Lower lobe of right lung (tissue), 2 donors: Measurements from ENCODE around the gene ERCC2. TPM values are rescaled to one million over a fixed set of nuclear protein-coding genes. Genes with fewer than 3 reads are reported as not detected.

Source experiments
- ATAC-seq, 2 donors: fragments of 200-7000 bp; cut with Tn5 transposase; one replicate each; pipeline ENCODE4 v1.9.1; 2020 to 2022; ENCODE audit warnings: mild to moderate bottlenecking in 2 of 2, moderate library complexity in 2 of 2
- DNase-seq: peaks from one replicate; pipeline ENCODE4 v3.0.0-alpha.2; 2020
- H3K27ac ChIP-seq: fragments of 200-600 bp; one replicate; pipeline ENCODE4 v1.8.0; 2022
- H3K27me3 ChIP-seq: fragments of 200-600 bp; one replicate; pipeline ENCODE4 v1.8.0; 2022; ENCODE audit warnings: low read depth
- H3K36me3 ChIP-seq: fragments of 200-600 bp; one replicate; pipeline ENCODE4 v1.8.0; 2022; ENCODE audit warnings: mild to moderate bottlenecking
- H3K4me1 ChIP-seq: fragments of 200-600 bp; one replicate; pipeline ENCODE4 v1.8.0; 2022
- H3K4me3 ChIP-seq: fragments of 200-600 bp; one replicate; pipeline ENCODE4 v1.8.0; 2022; ENCODE audit warnings: mild to moderate bottlenecking
- H3K9me3 ChIP-seq: fragments of 200-600 bp; one replicate; pipeline ENCODE4 v1.8.0; 2022
- CTCF ChIP-seq: fragments of 200-600 bp; IDR thresholded peaks from one replicate; pipeline ENCODE4 v1.8.0; 2022; ENCODE audit warnings: antibody characterized with exemption, mild to moderate bottlenecking
- intact Hi-C: fragments of 100-400 bp; cut with DNase I; formaldehyde crosslinking; loops from one replicate; pipeline ENCODE4 v1.11.0; 2022
- total RNA-seq: library from RNA; stranded (reverse); fragmentation: NEBNext Ultra II Directional; extraction: Animal tissue kit (Norgen Biotek cat#: 25700); gene quantifications from one replicate; pipeline ENCODE4 v1.2.1, GENCODE V29; 2021
- donor health status: DM: no; HTN: yes; CAD: no; lungs with severe emphysema.

ERCC2 gene
- total RNA-seq, 1 donor from 2014 or later, result 14.0 TPM

GRCh38 chr19:45304141-45304926 is 66.0 kb downstream of the ERCC2 start:
- intact Hi-C loops, result no loop called here
- ATAC-seq, result no peak
- Histone ChIP-seq H3K27ac (no peak overlapping the region), H3K4me3 (no peak overlapping the region), H3K9me3 (no peaks in the 10 kb centered on the region), H3K4me1 (no peaks in the 10 kb centered on the region), H3K27me3 (no peaks in the 10 kb centered on the region), H3K36me3 (peaks cover 21% of the 10 kb centered on the region)
- TF ChIP-seq CTCF, result no peak
- DNase-seq, result no peak

GRCh38 chr19:45303269-45304060 is 66.9 kb downstream of the ERCC2 start:
- Histone ChIP-seq H3K4me3 (no peak overlapping the region), H3K36me3 (peaks cover 22% of the 10 kb centered on the region), H3K27me3 (no peaks in the 10 kb centered on the region), H3K4me1 (no peaks in the 10 kb centered on the region), H3K27ac (no peak overlapping the region), H3K9me3 (no peaks in the 10 kb centered on the region)
- intact Hi-C loops, result no loop called here
- TF ChIP-seq CTCF, result no peak
- no peak for DNase-seq
- ATAC-seq, result no peak

GRCh38 chr19:45302416-45302815 is 68.0 kb downstream of the ERCC2 start:
- ATAC-seq (no peak), DNase-seq (no peak)
- intact Hi-C loops, result no loop called here
- Histone ChIP-seq H3K4me3 (no peak overlapping the region), H3K9me3 (no peaks in the 10 kb centered on the region), H3K4me1 (no peaks in the 10 kb centered on the region), H3K36me3 (peaks cover 24% of the 10 kb centered on the region), H3K27me3 (no peaks in the 10 kb centered on the region), H3K27ac (no peak overlapping the region)
- no peak for TF ChIP-seq CTCF

Other genes starting within 250 kb of the ERCC2 start
- gene NKPD1, start 209.6 kb downstream of the ERCC2 start, total RNA-seq, result not detected
- 18.4 TPM for gene TRAPPC6A, start 192.3 kb downstream of the ERCC2 start, total RNA-seq
- 15.9 TPM for gene BLOC1S3, start 191.8 kb downstream of the ERCC2 start, total RNA-seq
- gene EXOC3L2, start 125.2 kb downstream of the ERCC2 start, total RNA-seq, result 3.6 TPM
- 32.5 TPM for gene MARK4, start 119.3 kb downstream of the ERCC2 start, total RNA-seq
- 0.24 TPM for gene CKM, start 47.7 kb downstream of the ERCC2 start, total RNA-seq
- gene KLC3, start 29.8 kb downstream of the ERCC2 start, total RNA-seq, result 1.4 TPM
- 43.8 TPM for gene PPP1R13L, start 34.5 kb upstream of the ERCC2 start, total RNA-seq
- 4.5 TPM for gene POLR1G, start 36.1 kb upstream of the ERCC2 start, total RNA-seq
- gene ERCC1, start 53.3 kb upstream of the ERCC2 start, total RNA-seq, result 41.6 TPM
- gene FOSB, start 97.4 kb upstream of the ERCC2 start, total RNA-seq, result 18.0 TPM
- gene RTN2, start 126.5 kb upstream of the ERCC2 start, total RNA-seq, result 16.2 TPM
- gene PPM1N, start 127.9 kb upstream of the ERCC2 start, total RNA-seq, result 1.8 TPM
- 190 TPM for gene VASP, start 136.9 kb upstream of the ERCC2 start, total RNA-seq
- gene OPA3, start 214.2 kb upstream of the ERCC2 start, total RNA-seq, result 11.3 TPM
- gene GPR4, start 231.6 kb upstream of the ERCC2 start, total RNA-seq, result 10.5 TPM